ENCODE measurements around the gene MYOZ1. TPM values are rescaled to one million over a fixed set of nuclear protein-coding genes. Genes with fewer than 3 reads are reported as not detected.

MYOZ1 gene
- total RNA-seq, 1 experiment from 2014 or later, result 2.4 TPM

- Histone ChIP-seq H3T11ph (ENCODE audit: low read length) (no peak overlapping the region), H3K79me2 (ENCODE audit: insufficient read depth, low read length) (no peaks in the 10 kb centered on the region), H4K8ac (replicated peaks; ENCODE audit: insufficient read length, low read depth, low read length) (no peak overlapping the region), H3K14ac (ENCODE audit: insufficient read depth, low read length) (no peak overlapping the region), H2AFZ (ENCODE audit: low read length) (no peak overlapping the region), H2BK5ac (ENCODE audit: insufficient read length, low read length) (no peak overlapping the region), H3K56ac (ENCODE audit: insufficient read length, low read depth, low read length) (no peak overlapping the region), H3K23ac (ENCODE audit: insufficient read length, low read depth, low read length) (no peak overlapping the region), H4K20me1 (ENCODE audit: control insufficient read depth, insufficient read depth, insufficient read length) (no peaks in the 10 kb centered on the region), H3K9ac (ENCODE audit: extremely low read depth, insufficient read length, low read length) (no peak overlapping the region), H2BK15ac (ENCODE audit: low read depth, low read length) (no peak overlapping the region), H2BK12ac (ENCODE audit: insufficient read length, low read depth, low read length) (no peak overlapping the region), H3K27me3 (ENCODE audit: insufficient read depth, low read length) (no peaks in the 10 kb centered on the region), H3K4me2 (ENCODE audit: insufficient read depth, insufficient read length, low read length) (no peak overlapping the region), H4K91ac (ENCODE audit: insufficient read length, low read depth, low read length) (no peak overlapping the region), H3K27ac (ENCODE audit: insufficient read length, low read depth, low read length) (no peak overlapping the region), H2BK120ac (ENCODE audit: low read depth, low read length, poor library complexity, severe bottlenecking) (no peak overlapping the region), H4K5ac (ENCODE audit: insufficient read length, low read depth, low read length) (no peak overlapping the region), H3K18ac (ENCODE audit: insufficient read length, low read depth, low read length) (no peak overlapping the region), H3K79me1 (ENCODE audit: insufficient read depth, low read depth, low read length, poor library complexity, severe bottlenecking) (no peaks in the 10 kb centered on the region), H3K4me1 (ENCODE audit: insufficient read depth, low read length) (peaks cover 3% of the 10 kb centered on the region; the same call in 1 of the 2 replicates), H3K23me2 (ENCODE audit: insufficient read length, low read depth, low read length, poor library complexity, severe bottlenecking) (peaks cover 4% of the 10 kb centered on the region), H3K4ac (ENCODE audit: low read depth, low read length) (no peak overlapping the region), H2BK20ac (ENCODE audit: low read depth, low read length, poor library complexity, severe bottlenecking) (no peak overlapping the region), H2AK5ac (ENCODE audit: insufficient read length, low read length) (no peak overlapping the region), H3K9me3 (ENCODE audit: control insufficient read depth, low read depth, low read length) (no peaks in the 10 kb centered on the region)
- Mint-ChIP-seq H3K9me3 (no peaks in the 10 kb centered on the region), H3K4me1 (peaks cover 21 to 22% of the 10 kb centered on the region in 2 experiments), H3K36me3 (ENCODE audit: insufficient read depth in 1 of 3, low read depth in 3 of 3) (no peaks in the 10 kb centered on the region), H3K27ac (no peak overlapping the region), H3K27me3 (ENCODE audit: low read depth) (peaks cover 2% of the 10 kb centered on the region), H3K4me3 (no peak overlapping the region)
- WGBS (ENCODE audit: extremely low coverage, insufficient read length, low lambda C conversion rate), result 100% methylated on average over 1 of the region's 3 CpGs
- no peak for TF ChIP-seq CTCF (conservative IDR thresholded peaks at IDR 0.05)
- DNase-seq, result no peak
Observed at GRCh38 chr10:73645251-73645650, 4.0 kb upstream of the MYOZ1 start.
